ENCODE data around the gene P2RY1.

DNA sequence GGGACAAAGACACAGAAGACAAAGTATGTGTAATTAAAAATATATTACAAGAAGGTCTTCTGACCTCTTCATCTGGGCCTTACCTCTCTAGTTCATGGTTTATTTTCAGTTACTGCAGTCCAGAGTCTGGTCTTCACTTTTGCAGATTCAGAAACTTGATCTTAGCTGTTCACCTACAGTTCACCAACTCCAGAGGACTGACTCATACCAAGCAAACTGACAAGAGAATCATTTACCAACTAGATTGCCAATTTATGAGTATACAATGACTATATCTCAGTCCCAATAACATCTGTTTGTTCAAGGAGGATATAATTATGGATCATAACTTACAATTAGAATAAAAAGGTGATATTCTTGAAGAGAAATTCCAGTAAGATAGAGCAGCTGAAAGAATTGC, 9.0 kb downstream of the P2RY1 start:
- TF ChIP-seq, protein P1, sequence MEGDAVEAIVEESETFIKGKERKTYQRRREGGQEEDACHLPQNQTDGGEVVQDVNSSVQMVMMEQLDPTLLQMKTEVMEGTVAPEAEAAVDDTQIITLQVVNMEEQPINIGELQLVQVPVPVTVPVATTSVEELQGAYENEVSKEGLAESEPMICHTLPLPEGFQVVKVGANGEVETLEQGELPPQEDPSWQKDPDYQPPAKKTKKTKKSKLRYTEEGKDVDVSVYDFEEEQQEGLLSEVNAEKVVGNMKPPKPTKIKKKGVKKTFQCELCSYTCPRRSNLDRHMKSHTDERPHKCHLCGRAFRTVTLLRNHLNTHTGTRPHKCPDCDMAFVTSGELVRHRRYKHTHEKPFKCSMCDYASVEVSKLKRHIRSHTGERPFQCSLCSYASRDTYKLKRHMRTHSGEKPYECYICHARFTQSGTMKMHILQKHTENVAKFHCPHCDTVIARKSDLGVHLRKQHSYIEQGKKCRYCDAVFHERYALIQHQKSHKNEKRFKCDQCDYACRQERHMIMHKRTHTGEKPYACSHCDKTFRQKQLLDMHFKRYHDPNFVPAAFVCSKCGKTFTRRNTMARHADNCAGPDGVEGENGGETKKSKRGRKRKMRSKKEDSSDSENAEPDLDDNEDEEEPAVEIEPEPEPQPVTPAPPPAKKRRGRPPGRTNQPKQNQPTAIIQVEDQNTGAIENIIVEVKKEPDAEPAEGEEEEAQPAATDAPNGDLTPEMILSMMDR (IDR thresholded peaks at IDR 0.05 in 8 of 11, conservative IDR thresholded peaks at IDR 0.05 in 3 of 11): no peak
- no peak for TF ChIP-seq POLR2AphosphoS5 (IDR thresholded peaks at IDR 0.05)
- TF ChIP-seq POLR2A (IDR thresholded peaks at IDR 0.05): no peak

Data from spleen (tissue), 7 donors.